Fibroblast of villous mesenchyme (primary cell): ENCODE results near the gene SYNPO2. TPM values are rescaled to one million over a fixed set of nuclear protein-coding genes. Genes with fewer than 3 reads are reported as not detected.
"Not testable (repeated sequence)": the region's sequence is repeated elsewhere in the genome, so short reads cannot be mapped to it uniquely, and the experiment has no call there.

Experiments
- DNase-seq: peaks from one replicate; pipeline ENCODE4 v3.0.0-alpha.2; 2010; ENCODE audit warnings: low read depth
- H3K4me3 ChIP-seq: 2 replicates; pipeline ENCODE4 v1.5.1; 2011; ENCODE audit warnings: low read depth, mild to moderate bottlenecking, low read length
- total RNA-seq: library from RNA; depleted of rRNA; stranded (reverse); fragments of >200 nt; gene quantifications from 2 replicates; pipeline ENCODE4 v1.2.3, GENCODE V29; 2012
- TF ChIP-seq, protein P1 (sequence below): IDR thresholded peaks from 2 replicates; pipeline ENCODE4 v1.5.1; 2012; ENCODE audit warnings: low read depth, mild to moderate bottlenecking, low read length; ENCODE audit not compliant: insufficient read depth

Gene SYNPO2
- total RNA-seq, 1 donor: 194 TPM

DNA sequence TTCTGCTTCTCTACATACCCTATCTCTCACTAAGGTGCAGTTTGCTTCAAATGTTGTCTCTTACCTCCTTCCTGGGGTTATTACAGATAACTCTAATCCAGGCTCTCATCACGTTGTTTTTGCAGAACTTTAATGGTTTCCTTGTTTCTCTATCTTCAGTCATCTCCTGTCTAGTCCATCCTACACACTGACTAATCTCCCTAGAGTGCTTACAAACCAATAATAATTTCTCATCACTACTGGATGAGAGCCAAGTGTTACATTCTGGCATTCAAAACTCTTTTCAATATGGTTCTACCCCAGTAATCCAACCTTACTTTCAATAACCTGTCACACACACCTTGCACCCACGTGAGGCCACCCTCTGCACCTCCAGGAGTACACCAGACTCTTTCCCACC, 86.1 kb downstream of the SYNPO2 start:
- TF ChIP-seq, protein P1, sequence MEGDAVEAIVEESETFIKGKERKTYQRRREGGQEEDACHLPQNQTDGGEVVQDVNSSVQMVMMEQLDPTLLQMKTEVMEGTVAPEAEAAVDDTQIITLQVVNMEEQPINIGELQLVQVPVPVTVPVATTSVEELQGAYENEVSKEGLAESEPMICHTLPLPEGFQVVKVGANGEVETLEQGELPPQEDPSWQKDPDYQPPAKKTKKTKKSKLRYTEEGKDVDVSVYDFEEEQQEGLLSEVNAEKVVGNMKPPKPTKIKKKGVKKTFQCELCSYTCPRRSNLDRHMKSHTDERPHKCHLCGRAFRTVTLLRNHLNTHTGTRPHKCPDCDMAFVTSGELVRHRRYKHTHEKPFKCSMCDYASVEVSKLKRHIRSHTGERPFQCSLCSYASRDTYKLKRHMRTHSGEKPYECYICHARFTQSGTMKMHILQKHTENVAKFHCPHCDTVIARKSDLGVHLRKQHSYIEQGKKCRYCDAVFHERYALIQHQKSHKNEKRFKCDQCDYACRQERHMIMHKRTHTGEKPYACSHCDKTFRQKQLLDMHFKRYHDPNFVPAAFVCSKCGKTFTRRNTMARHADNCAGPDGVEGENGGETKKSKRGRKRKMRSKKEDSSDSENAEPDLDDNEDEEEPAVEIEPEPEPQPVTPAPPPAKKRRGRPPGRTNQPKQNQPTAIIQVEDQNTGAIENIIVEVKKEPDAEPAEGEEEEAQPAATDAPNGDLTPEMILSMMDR: no peak
- no peak overlapping the region for H3K4me3 ChIP-seq
- DNase-seq: peak; percentile 24

DNA sequence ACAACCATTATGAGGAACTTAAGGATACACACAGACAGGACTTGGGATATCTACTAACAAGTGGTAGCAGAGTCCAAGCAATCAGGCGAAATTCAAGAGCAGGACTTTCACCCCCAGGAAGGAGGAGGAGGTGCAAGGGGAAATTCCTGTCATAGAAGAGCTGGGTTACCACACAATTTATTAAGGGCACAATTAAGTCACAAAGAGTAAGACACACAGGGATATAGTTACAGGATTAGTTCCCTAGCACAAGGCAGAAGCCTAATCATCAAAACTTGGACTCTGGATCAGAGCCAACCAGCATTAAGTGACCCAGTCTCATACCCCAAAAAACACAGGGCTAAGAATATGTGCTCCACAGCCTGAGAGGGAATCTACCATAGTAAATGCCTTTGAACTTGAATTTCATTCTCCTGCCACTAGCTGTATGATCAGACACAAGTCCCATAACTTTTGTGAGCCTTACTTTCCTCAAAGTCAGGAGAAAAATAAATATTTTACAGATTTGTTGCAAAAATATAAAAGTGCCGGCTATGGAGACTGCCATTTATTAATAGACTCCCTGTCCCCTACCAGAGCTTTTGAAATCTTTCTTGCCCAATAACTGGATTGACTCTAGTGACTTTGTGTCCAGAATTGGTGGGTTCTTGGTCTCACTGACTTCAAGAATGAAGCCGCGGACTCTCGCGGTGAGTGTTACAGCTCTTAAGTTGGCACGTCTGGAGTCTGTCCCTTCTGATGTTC, 87.0 kb downstream of the SYNPO2 start:
- no peak for DNase-seq
- TF ChIP-seq, protein P1: no peak
- H3K4me3 ChIP-seq: no peak overlapping the region

DNA sequence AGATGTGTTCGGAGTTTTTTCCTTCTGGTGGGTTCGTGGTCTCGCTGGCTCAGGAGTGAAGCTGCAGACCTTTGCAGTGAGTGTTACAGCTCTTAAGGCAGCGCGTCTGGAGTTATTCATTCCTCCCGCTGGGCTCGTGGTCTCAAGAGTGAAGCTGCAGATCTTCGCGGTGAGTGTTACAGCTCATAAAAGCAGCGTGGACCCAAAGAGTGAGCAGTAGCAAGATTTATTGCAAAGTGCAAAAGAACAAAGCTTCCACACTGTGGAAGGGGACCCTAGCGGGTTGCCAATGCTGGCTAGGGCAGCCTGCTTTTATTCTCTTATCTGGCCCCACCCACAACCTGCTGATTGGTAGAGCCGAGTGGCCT, 87.5 kb downstream of the SYNPO2 start:
- not testable (repeated sequence) for DNase-seq, H3K4me3 ChIP-seq

DNA sequence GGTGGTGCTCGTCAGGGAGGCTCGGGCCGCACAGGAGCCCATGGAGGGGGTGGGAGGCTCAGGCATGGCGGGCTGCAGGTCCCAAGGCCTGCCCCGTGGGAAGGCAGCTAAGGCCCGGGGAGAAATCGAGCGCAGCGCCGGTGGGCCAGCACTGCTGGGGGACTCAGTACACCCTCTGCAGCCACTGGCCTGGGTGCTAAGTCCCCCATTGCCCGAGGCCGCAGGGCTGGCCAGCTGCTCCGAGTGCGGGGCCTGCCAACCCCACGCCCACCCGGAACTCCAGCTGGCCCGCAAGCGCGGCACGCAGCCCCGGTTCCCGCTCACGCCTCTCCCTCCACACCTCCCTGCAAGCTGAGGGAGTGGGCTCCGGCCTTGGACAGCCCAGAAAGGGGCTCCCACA, 88.4 kb downstream of the SYNPO2 start:
- not testable (repeated sequence) for DNase-seq

GRCh38 chr4:118979712-118980111, 91.1 kb downstream of the SYNPO2 start:
- TF ChIP-seq, protein P1: no peak
- no peak overlapping the region for H3K4me3 ChIP-seq
- no peak for DNase-seq

More for the DNA sequence above, 88.4 kb downstream of the SYNPO2 start:
- not testable (repeated sequence) for H3K4me3 ChIP-seq

DNA sequence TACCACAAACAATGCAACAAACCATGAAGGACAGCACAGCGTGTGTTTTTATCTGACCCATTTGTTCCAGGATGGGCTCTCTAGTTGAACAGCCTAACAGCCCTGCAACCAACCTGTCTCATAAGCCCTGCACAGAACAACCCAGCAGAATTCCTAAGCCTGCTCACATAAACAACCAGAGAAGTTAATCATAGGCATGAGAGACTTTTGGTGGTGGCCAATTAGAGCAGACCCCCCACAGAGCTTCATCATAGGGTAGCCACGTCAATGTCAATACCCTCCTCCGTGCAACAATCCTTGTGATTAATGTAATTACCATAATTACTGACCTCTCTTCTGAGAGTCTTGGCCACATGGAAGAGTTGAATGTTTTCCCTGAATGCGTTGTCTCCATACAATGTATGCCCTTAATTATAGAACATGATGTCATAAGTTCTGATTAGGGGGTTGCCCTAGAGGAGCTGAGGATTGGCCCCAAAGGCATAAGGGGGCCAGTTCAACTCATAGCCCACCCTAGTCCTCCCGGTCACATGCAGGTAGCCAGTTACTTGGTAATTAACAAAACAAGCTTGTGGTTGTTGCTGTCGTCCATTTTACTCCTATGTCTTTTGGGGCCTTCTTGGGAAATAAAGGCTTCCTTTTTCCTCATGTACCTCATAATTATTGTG, 92.7 kb downstream of the SYNPO2 start:
- DNase-seq: no peak
- TF ChIP-seq, protein P1: no peak
- no peak overlapping the region for H3K4me3 ChIP-seq

DNA sequence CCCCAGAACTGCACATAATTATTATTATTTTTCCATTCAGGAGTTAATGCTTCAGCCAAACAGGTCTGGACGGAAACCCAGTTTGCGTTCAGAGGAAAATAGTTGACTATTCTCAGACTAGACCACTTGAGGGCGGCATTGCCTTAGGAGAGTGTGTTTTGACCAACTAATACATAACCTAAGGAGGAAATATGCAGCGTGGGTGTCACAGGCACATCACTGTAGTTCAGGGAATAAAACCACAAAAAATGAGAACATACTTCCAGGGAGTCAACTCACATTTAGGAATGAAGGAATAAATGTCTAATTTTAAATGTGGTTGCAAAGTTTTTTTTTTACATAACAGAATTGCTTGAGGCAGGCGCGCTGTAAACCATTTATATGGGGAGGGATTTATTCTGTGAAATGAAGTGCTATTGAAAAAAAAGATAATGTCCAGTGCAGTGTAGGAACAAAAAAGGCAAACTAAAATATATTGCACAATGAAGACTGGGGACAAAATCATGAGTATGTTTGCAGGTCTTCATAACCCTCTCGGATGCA, 93.3 kb downstream of the SYNPO2 start:
- peak; percentile 82 for DNase-seq

More for the DNA sequence above, 93.3 kb downstream of the SYNPO2 start:
- TF ChIP-seq, protein P1: peak; percentile 83
- H3K4me3 ChIP-seq: no peak overlapping the region
